ENCODE data around the gene NLRP12. TPM values are rescaled to one million over a fixed set of nuclear protein-coding genes. Genes with fewer than 3 reads are reported as not detected.

Gene NLRP12
- total RNA-seq, 2 experiments from 2014 or later = not detected

DNA sequence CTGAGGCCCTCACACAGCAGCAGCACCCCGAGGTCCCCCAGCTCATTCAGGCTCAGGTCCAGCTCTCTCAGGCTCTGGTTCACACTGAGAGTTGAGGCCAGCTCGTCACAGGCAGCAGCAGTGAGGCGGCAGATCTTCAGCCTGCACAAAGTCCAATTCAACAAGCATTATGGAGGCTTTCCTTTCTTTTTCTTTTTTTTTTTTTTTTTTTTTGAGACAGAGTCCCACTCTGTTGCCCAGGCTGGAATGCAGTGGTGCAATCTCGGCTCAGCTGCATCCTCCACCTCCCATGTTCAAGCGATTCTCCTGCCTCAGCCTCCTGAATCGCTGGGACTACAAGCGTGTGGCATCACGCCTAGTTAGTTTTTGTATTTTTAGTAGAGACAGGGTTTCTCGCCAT lies 22.9 kb downstream of the NLRP12 start:
- H3K4me2 ChIP-seq (ENCODE audit: low read length) = no peak overlapping the region
- H3K9me2 ChIP-seq (ENCODE audit: insufficient read depth, low read length) = no peaks in the 10 kb centered on the region
- H3K4me1 ChIP-seq (ENCODE audit: insufficient read depth, low read length, poor library complexity, severe bottlenecking) = no peaks in the 10 kb centered on the region
- no peak for TF ChIP-seq EZH2phosphoT487 (IDR thresholded peaks at IDR 0.05; ENCODE audit: borderline replicate concordance, low read depth, low read length)
- TF ChIP-seq, protein P1, sequence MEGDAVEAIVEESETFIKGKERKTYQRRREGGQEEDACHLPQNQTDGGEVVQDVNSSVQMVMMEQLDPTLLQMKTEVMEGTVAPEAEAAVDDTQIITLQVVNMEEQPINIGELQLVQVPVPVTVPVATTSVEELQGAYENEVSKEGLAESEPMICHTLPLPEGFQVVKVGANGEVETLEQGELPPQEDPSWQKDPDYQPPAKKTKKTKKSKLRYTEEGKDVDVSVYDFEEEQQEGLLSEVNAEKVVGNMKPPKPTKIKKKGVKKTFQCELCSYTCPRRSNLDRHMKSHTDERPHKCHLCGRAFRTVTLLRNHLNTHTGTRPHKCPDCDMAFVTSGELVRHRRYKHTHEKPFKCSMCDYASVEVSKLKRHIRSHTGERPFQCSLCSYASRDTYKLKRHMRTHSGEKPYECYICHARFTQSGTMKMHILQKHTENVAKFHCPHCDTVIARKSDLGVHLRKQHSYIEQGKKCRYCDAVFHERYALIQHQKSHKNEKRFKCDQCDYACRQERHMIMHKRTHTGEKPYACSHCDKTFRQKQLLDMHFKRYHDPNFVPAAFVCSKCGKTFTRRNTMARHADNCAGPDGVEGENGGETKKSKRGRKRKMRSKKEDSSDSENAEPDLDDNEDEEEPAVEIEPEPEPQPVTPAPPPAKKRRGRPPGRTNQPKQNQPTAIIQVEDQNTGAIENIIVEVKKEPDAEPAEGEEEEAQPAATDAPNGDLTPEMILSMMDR (conservative IDR thresholded peaks at IDR 0.05; ENCODE audit: low read length) = no peak
- H4K20me1 ChIP-seq (ENCODE audit: insufficient read depth, low read length) = no peaks in the 10 kb centered on the region
- no peaks in the 10 kb centered on the region for H3K79me2 ChIP-seq (ENCODE audit: insufficient read depth, low read depth, low read length)
- no peak overlapping the region for H3K4me3 ChIP-seq (ENCODE audit: low read depth, low read length, poor library complexity, severe bottlenecking)
- no peaks in the 10 kb centered on the region for H3K36me3 ChIP-seq (ENCODE audit: insufficient read depth, low read length)
- no peaks in the 10 kb centered on the region for H3K9me3 ChIP-seq (ENCODE audit: low read length)
- intact Hi-C loops (cut with micrococcal nuclease; ENCODE audit: unreplicated experiment) = no loop called here
- ChIA-PET POLR2A (no interaction called here), CTCF (ENCODE audit: unreplicated experiment) (no interaction called here)
- no peak overlapping the region for H2AFZ ChIP-seq (ENCODE audit: low read length)
- DNase-seq (ENCODE audit: low spot score) = no peak
- no TSS peak for BruUV-seq (replicated peaks)
- no peak overlapping the region for H3K27ac ChIP-seq (ENCODE audit: low read depth, low read length, poor library complexity, severe bottlenecking)

DNA sequence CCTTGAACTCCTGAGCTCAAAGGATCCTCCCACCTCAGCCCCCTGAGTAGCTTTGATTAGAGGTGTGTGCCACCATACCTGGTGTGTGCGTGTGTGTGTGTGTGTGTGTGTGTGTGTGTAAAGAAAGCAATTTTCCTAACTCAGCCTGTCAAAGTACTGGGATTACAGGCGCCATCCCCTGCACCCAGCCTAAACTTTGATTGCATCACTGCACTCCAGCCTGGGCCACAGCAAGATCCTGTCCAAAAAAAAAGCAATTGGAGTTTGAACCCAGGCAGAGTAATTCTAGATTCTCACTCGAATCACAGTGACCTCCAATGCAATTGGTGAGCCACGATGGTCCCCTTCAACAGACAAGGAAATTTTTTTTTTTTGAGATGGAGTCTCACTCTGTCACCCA lies 29.1 kb downstream of the NLRP12 start:
- Histone ChIP-seq H3K4me1 (ENCODE audit: insufficient read depth, low read length, poor library complexity, severe bottlenecking) (no peaks in the 10 kb centered on the region), H3K4me3 (ENCODE audit: low read depth, low read length, poor library complexity, severe bottlenecking) (no peak overlapping the region), H3K36me3 (ENCODE audit: insufficient read depth, low read length) (no peaks in the 10 kb centered on the region), H3K27ac (ENCODE audit: low read depth, low read length, poor library complexity, severe bottlenecking) (no peak overlapping the region), H3K9me2 (ENCODE audit: insufficient read depth, low read length) (no peaks in the 10 kb centered on the region), H3K4me2 (ENCODE audit: low read length) (no peak overlapping the region), H2AFZ (ENCODE audit: low read length) (no peak overlapping the region), H3K79me2 (ENCODE audit: insufficient read depth, low read depth, low read length) (no peaks in the 10 kb centered on the region), H4K20me1 (ENCODE audit: insufficient read depth, low read length) (no peaks in the 10 kb centered on the region), H3K9me3 (ENCODE audit: low read length) (no peaks in the 10 kb centered on the region)
- CTCF ChIA-PET (ENCODE audit: unreplicated experiment) = no interaction called here
- intact Hi-C loops (cut with micrococcal nuclease; ENCODE audit: unreplicated experiment) = no loop called here
- no TSS peak for BruUV-seq (replicated peaks)
- no peak for DNase-seq (ENCODE audit: low spot score)
- POLR2A ChIA-PET = no interaction called here
- TF ChIP-seq, protein P1 (conservative IDR thresholded peaks at IDR 0.05; ENCODE audit: low read length) = no peak
- no peak for TF ChIP-seq EZH2phosphoT487 (IDR thresholded peaks at IDR 0.05; ENCODE audit: borderline replicate concordance, low read depth, low read length)

DNA sequence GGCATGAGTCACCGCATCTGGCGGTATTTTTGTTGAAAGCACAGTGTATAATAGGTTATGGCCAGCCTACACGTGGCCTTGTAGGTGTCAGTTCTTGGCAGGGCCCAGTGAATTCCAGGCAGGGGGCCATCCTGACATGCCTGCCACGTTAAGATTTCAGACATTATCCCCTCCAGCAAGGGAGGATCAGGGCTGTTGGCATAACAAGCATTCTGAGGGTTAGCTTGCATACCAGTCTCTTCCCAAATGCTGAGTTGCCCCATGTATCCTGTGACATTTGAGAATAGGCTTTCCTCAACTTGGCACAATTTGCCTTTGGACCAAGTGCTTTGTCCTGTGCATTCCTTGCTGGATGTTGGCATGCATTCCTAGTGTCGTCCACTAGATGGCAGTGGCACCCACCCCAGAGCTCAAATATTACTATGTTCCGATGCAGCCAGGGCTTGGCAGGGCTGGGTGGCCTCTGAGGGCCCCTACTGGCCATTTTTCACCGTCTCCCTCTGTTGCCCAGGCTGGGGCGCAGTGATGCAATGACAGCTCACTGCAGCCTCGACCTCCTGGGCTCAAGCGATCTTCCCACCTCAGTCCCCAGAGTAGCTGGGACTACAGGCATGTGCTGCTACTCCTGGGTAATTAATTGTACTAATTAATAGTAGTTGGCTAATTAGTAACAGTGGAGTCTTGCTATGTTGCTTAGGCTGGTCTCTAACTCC lies 31.2 kb downstream of the NLRP12 start:
- Histone ChIP-seq H3K36me3 (ENCODE audit: insufficient read depth, low read length) (no peaks in the 10 kb centered on the region), H3K4me2 (ENCODE audit: low read length) (no peak overlapping the region), H3K79me2 (ENCODE audit: insufficient read depth, low read depth, low read length) (no peaks in the 10 kb centered on the region), H3K9me2 (ENCODE audit: insufficient read depth, low read length) (no peaks in the 10 kb centered on the region), H2AFZ (ENCODE audit: low read length) (no peak overlapping the region), H3K4me1 (ENCODE audit: insufficient read depth, low read length, poor library complexity, severe bottlenecking) (no peaks in the 10 kb centered on the region), H4K20me1 (ENCODE audit: insufficient read depth, low read length) (no peaks in the 10 kb centered on the region), H3K9me3 (ENCODE audit: low read length) (no peaks in the 10 kb centered on the region), H3K27ac (ENCODE audit: low read depth, low read length, poor library complexity, severe bottlenecking) (no peak overlapping the region), H3K4me3 (ENCODE audit: low read depth, low read length, poor library complexity, severe bottlenecking) (no peak overlapping the region)
- POLR2A ChIA-PET = interaction anchor here (0.5 to 0.7 kb wide), 2 partner anchors 340 to 971 kb away, joined by 3 to 4 read pairs; no protein-coding TSS in a partner anchor
- BruUV-seq (replicated peaks) = no TSS peak
- TF ChIP-seq, protein P1 (conservative IDR thresholded peaks at IDR 0.05; ENCODE audit: low read length) = peak; percentile 98
- TF ChIP-seq EZH2phosphoT487 (IDR thresholded peaks at IDR 0.05; ENCODE audit: borderline replicate concordance, low read depth, low read length) = no peak
- intact Hi-C loops (cut with micrococcal nuclease; ENCODE audit: unreplicated experiment) = loop anchor here (2.0 kb wide), 1 partner anchor 236 kb away; no protein-coding TSS in a partner anchor
- peak; percentile 81 for DNase-seq (ENCODE audit: low spot score)
- CTCF ChIA-PET (ENCODE audit: unreplicated experiment) = no interaction called here
